Osteocyte (in vitro differentiated cells): ENCODE results near the gene DDOST. TPM values are rescaled to one million over a fixed set of nuclear protein-coding genes. Genes with fewer than 3 reads are reported as not detected.

ENCODE experiments used
- DNase-seq: peaks from one replicate; pipeline ENCODE4 v3.0.0; 2021; ENCODE audit warnings: mixed read lengths; ENCODE audit not compliant: unreplicated experiment; ENCODE audit errors: extremely low spot score
- H3K27ac Mint-ChIP-seq: one replicate; pipeline ENCODE4 v1.8.0; 2021; ENCODE audit warnings: mild to moderate bottlenecking, mixed read lengths; ENCODE audit not compliant: unreplicated experiment
- H3K27me3 Mint-ChIP-seq: one replicate; pipeline ENCODE4 v1.8.0; 2021; ENCODE audit warnings: mixed read lengths; ENCODE audit not compliant: unreplicated experiment
- H3K36me3 Mint-ChIP-seq: one replicate; pipeline ENCODE4 v1.8.0; 2021; ENCODE audit warnings: mixed read lengths; ENCODE audit not compliant: unreplicated experiment
- H3K4me1 Mint-ChIP-seq: one replicate; pipeline ENCODE4 v1.8.0; 2021; ENCODE audit warnings: mixed read lengths; ENCODE audit not compliant: unreplicated experiment
- H3K4me3 Mint-ChIP-seq: one replicate; pipeline ENCODE4 v1.8.0; 2021; ENCODE audit warnings: mild to moderate bottlenecking, moderate library complexity, mixed read lengths; ENCODE audit not compliant: unreplicated experiment
- H3K9me3 Mint-ChIP-seq: one replicate; pipeline ENCODE4 v1.8.0; 2021; ENCODE audit warnings: mixed read lengths; ENCODE audit not compliant: unreplicated experiment
- total RNA-seq: library from RNA; stranded (reverse); gene quantifications from 2 replicates; pipeline ENCODE4 v1.2.1, GENCODE V29; 2021
- TF ChIP-seq, protein P1 (sequence below): fragments of 200-600 bp; sonication (generic); IDR thresholded peaks from 2 replicates; pipeline ENCODE4 v1.5.0; 2021; ENCODE audit warnings: antibody characterized with exemption, mild to moderate bottlenecking, moderate library complexity

DDOST gene
- total RNA-seq, 1 donor from 2014 or later = 267 TPM

DNA sequence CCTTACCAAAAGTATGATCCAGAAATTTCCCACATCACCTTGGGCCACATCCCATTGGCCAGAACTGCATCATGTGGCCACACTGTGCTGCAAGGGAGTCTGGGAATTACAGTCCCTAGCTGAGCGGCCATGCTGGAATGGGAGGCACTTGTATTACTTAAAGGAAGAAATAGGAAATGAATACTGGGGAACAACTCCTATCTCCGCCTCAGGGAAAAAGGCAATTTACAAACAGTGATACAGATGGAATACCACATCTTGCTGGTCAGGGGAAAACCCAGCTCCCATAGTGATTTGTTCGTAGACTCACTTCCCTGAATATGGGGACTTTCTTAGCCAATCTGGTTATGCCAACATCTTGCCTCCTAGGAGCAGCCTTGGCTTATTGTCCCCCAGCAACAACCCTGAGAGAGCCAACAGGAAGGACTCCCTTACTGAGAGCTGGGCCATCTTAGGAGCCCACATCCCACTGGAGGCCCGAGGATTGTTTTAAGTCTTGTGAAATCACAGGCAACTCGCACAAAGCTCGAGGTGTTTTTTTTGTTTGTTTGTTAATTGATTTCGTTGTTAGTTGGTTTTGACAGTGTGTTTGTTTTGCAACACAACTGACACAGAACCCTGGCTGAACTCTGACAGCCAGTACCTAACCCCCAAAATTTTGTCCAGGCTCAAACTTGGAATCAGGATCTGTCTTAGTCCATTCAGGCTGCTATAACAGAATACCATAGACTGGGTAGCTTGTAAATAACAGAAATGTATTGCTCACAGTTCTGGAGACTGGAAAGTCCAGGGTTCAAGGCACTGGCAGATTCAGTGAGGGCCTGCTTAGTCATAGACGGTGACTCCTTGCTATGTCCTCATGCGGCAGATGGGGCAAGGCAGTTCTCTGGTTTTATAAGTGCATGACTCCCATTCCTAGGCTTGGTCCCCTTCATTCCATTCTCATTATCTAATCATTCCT lies 57.4 kb downstream of the DDOST start:
- H3K9me3 Mint-ChIP-seq = peaks cover 10% of the 10 kb centered on the region
- TF ChIP-seq, protein P1, sequence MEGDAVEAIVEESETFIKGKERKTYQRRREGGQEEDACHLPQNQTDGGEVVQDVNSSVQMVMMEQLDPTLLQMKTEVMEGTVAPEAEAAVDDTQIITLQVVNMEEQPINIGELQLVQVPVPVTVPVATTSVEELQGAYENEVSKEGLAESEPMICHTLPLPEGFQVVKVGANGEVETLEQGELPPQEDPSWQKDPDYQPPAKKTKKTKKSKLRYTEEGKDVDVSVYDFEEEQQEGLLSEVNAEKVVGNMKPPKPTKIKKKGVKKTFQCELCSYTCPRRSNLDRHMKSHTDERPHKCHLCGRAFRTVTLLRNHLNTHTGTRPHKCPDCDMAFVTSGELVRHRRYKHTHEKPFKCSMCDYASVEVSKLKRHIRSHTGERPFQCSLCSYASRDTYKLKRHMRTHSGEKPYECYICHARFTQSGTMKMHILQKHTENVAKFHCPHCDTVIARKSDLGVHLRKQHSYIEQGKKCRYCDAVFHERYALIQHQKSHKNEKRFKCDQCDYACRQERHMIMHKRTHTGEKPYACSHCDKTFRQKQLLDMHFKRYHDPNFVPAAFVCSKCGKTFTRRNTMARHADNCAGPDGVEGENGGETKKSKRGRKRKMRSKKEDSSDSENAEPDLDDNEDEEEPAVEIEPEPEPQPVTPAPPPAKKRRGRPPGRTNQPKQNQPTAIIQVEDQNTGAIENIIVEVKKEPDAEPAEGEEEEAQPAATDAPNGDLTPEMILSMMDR = no peak
- peaks cover 22% of the 10 kb centered on the region for H3K4me1 Mint-ChIP-seq
- DNase-seq = no peak
- no peaks in the 10 kb centered on the region for H3K27me3 Mint-ChIP-seq
- no peak overlapping the region for H3K4me3 Mint-ChIP-seq
- no peaks in the 10 kb centered on the region for H3K36me3 Mint-ChIP-seq
- H3K27ac Mint-ChIP-seq = no peak overlapping the region

DNA sequence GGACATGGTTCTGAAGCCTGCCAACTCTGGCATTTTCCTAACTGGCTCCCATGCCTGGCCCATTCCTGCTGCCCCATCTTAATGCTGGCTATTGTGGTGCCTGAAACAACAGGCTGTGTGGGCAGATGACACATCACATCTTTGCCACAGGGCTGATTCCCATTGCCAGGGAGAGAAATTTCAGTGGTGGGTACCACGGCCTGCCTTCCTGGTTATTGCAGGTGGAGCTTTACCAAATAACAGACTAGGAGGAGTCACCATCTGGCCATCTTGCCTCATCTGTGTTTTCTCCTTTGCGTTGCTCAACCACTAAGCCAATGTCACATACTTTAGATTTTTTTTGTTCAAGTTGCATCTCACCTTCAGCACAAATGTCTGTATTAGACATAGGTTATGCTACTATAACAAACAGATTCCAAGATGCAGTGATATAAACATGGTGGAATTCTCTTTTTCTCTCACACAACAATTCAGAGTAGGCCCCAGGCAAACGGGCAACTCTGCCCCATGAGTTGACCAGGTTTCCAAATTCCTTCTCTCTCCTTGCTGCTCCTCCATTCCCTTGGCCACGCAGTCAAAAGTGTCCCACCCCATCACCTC lies 58.2 kb downstream of the DDOST start:
- peaks cover 10% of the 10 kb centered on the region for H3K9me3 Mint-ChIP-seq
- TF ChIP-seq, protein P1 = no peak
- no peak overlapping the region for H3K27ac Mint-ChIP-seq
- H3K36me3 Mint-ChIP-seq = no peaks in the 10 kb centered on the region
- no peak overlapping the region for H3K4me3 Mint-ChIP-seq
- peaks cover 22% of the 10 kb centered on the region for H3K4me1 Mint-ChIP-seq
- no peaks in the 10 kb centered on the region for H3K27me3 Mint-ChIP-seq
- no peak for DNase-seq

Other genes starting within 250 kb of the DDOST start
- gene CAMK2N1, start 175.2 kb downstream of the DDOST start, total RNA-seq = 26.8 and 30.0 TPM in 2 replicates
- gene MUL1, start 153.2 kb downstream of the DDOST start, total RNA-seq = 42.9 and 45.5 TPM in 2 replicates
- gene FAM43B, start 108.8 kb downstream of the DDOST start, total RNA-seq = 0.37 and 0.43 TPM in 2 replicates
- not detected in 2 replicates for gene CDA, start 72.3 kb downstream of the DDOST start, total RNA-seq
- gene PINK1, start 27.9 kb downstream of the DDOST start, total RNA-seq = 54.8 and 55.2 TPM in 2 replicates
- 0.11 TPM in 1 of 2 replicates, not detected in the other for gene KIF17, start 56.6 kb upstream of the DDOST start, total RNA-seq
- gene SH2D5, start 71.3 kb upstream of the DDOST start, total RNA-seq = 0.18 and 0.46 TPM in 2 replicates
- 228 and 231 TPM in 2 replicates for gene HP1BP3, start 125.9 kb upstream of the DDOST start, total RNA-seq